Measurements from ENCODE around the gene FAM50A.

DNA sequence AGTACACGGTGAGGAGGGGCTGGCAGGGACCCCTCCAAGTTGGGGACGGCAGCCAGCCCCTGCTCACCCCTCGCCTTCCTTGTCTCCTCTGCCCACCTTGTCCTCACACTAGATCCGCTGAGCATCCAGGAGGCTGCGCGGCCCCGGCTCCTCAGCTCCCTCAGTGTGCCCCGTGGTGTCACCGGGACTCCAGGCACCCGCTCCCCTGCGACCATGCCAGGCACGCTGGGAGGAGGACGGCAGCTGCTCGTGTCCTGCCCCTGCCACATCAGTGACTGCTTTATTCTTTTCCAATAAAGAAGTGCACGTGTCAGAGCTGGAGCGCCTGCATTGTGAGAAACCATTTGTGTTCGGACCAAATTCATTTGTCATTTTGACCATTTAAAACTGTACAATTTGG, 6.4 kb downstream of the FAM50A start:
- TF ChIP-seq CTCF (IDR thresholded peaks at IDR 0.05; ENCODE audit: poor library complexity, severe bottlenecking), result no peak
- no peak for TF ChIP-seq RAD21 (conservative IDR thresholded peaks at IDR 0.05)
- no peak for TF ChIP-seq POLR2AphosphoS5 (IDR thresholded peaks at IDR 0.05)
- no peak for TF ChIP-seq EP300 (conservative IDR thresholded peaks at IDR 0.05; ENCODE audit: poor library complexity, severe bottlenecking)
